Lower leg skin (tissue), 3 donors: ENCODE data around the gene EGFL8.

ENCODE experiments used
- CTCF ChIP-seq, 3 donors: fragments of 450-650 bp; IDR thresholded peaks; one replicate each; pipeline ENCODE4 v1.5.1; 2016; ENCODE audit warnings: antibody characterized with exemption in 3 of 3, mild to moderate bottlenecking in 3 of 3, moderate library complexity in 2 of 3
- POLR2A ChIP-seq, 2 donors: fragments of 450-650 bp; IDR thresholded peaks; one replicate each; pipeline ENCODE4 v1.6.1; 2016 to 2017; ENCODE audit warnings: antibody characterized with exemption in 2 of 2, mild to moderate bottlenecking in 1 of 2, moderate library complexity in 1 of 2

- TF ChIP-seq POLR2A (IDR thresholded peaks at IDR 0.05) (no peak), CTCF (IDR thresholded peaks at IDR 0.05) (no peak)
These were observed 686 bp upstream of the EGFL8 start for GRCh38 chr6:32163559-32164258.
